OCI-LY7 (cell line): ENCODE results near the gene SPDYE6. TPM values are rescaled to one million over a fixed set of nuclear protein-coding genes. Genes with fewer than 3 reads are reported as not detected.
"Not testable (repeated sequence)": the region's sequence is repeated elsewhere in the genome, so short reads cannot be mapped to it uniquely, and the experiment has no call there.

Experiments used
- BruUV-seq: library from RNA; stranded (reverse); fragments of 400-500 nt; replicated peaks from 2 replicates; lab custom pipeline; 2021; lab: Mats Ljungman, UMichigan
- CTCF ChIA-PET: fragments of 300-600 bp; sonication (Branson Sonifier 250); formaldehyde crosslinking; loops from one replicate; lab custom pipeline; 2022; ENCODE audit warnings: antibody characterized with exemption; ENCODE audit not compliant: unreplicated experiment; lab: Charles Lee
- POLR2A ChIA-PET: fragments of 300-600 bp; sonication (Branson Sonifier 250); formaldehyde crosslinking; loops from one replicate; lab custom pipeline; 2022; ENCODE audit warnings: antibody characterized with exemption; lab: Charles Lee
- DNase-seq: peaks from one replicate; pipeline ENCODE4 v3.0.0-alpha.2; 2015; ENCODE audit warnings: low spot score
- H2AFZ ChIP-seq: fragments of 200-600 bp; sonication (generic), shearing (Covaris generic); 2 replicates; pipeline ENCODE4 v1.6.1; 2014; ENCODE audit warnings: mild to moderate bottlenecking, antibody characterized with exemption, low read length, moderate library complexity
- H3K27ac ChIP-seq: fragments of 200-600 bp; sonication (generic); 2 replicates; pipeline ENCODE4 v1.5.1; 2014; ENCODE audit warnings: mixed run types, low read depth, mild to moderate bottlenecking, moderate library complexity, low read length, inconsistent platforms; ENCODE audit not compliant: poor library complexity, severe bottlenecking
- H3K36me3 ChIP-seq: fragments of 200-600 bp; sonication (generic); 2 replicates; pipeline ENCODE4 v1.6.1; 2014; ENCODE audit warnings: mild to moderate bottlenecking, antibody characterized with exemption, low read length, moderate library complexity, mixed read lengths; ENCODE audit not compliant: insufficient read depth
- H3K4me1 ChIP-seq: fragments of 200-600 bp; sonication (generic); 2 replicates; pipeline ENCODE4 v1.5.1; 2014; ENCODE audit warnings: mild to moderate bottlenecking, low read length; ENCODE audit not compliant: insufficient read depth, poor library complexity, severe bottlenecking
- H3K4me2 ChIP-seq: fragments of 200-600 bp; sonication (generic); 2 replicates; pipeline ENCODE4 v1.6.1; 2014; ENCODE audit warnings: mild to moderate bottlenecking, low read length
- H3K4me3 ChIP-seq: fragments of 200-600 bp; sonication (generic); 2 replicates; pipeline ENCODE4 v1.5.1; 2014; ENCODE audit warnings: mild to moderate bottlenecking, low read depth, low read length; ENCODE audit not compliant: poor library complexity, severe bottlenecking
- H3K79me2 ChIP-seq: fragments of 200-600 bp; sonication (generic); 2 replicates; pipeline ENCODE4 v1.6.1; 2016; ENCODE audit warnings: low read depth, mild to moderate bottlenecking, low read length, moderate library complexity, mixed read lengths; ENCODE audit not compliant: insufficient read depth
- H3K9me2 ChIP-seq: fragments of 200-600 bp; sonication (generic); 2 replicates; pipeline ENCODE4 v1.6.1; 2016; ENCODE audit warnings: mild to moderate bottlenecking, low read length, mixed read lengths; ENCODE audit not compliant: insufficient read depth
- H3K9me3 ChIP-seq: fragments of 200-600 bp; sonication (generic); 2 replicates; pipeline ENCODE4 v1.6.1; 2014; ENCODE audit warnings: mild to moderate bottlenecking, mixed run types, low read length, mixed read lengths
- H4K20me1 ChIP-seq: fragments of 200-600 bp; sonication (generic); 2 replicates; pipeline ENCODE4 v1.6.1; 2014; ENCODE audit warnings: mild to moderate bottlenecking, antibody characterized with exemption, low read length, moderate library complexity, mixed read lengths; ENCODE audit not compliant: insufficient read depth
- CTCF ChIP-seq: fragments of 200-600 bp; sonication (generic); conservative IDR thresholded peaks from 2 replicates; pipeline ENCODE4 v1.5.1; 2014; ENCODE audit warnings: mild to moderate bottlenecking, antibody characterized with exemption, low read length, moderate library complexity, mixed read lengths
- EZH2phosphoT487 ChIP-seq: fragments of 200-600 bp; sonication (generic); IDR thresholded peaks from 2 replicates; pipeline ENCODE4 v1.6.1; 2018; ENCODE audit warnings: low read depth, borderline replicate concordance, mild to moderate bottlenecking, mixed run types, antibody characterized with exemption, low read length, moderate library complexity, mixed read lengths
- intact Hi-C: fragments of 100-400 bp; cut with micrococcal nuclease; formaldehyde crosslinking; loops from one replicate; pipeline ENCODE4 v1.10.0; 2022; ENCODE audit not compliant: unreplicated experiment
- total RNA-seq, 2 experiments: library from RNA; depleted of rRNA in 1 of 2; stranded (reverse); fragments of >200 nt in 1 of 2; shearing (Covaris generic) in 1 of 2; gene quantifications; 2 replicates each; pipeline ENCODE4 v1.2.3, GENCODE V29; 2014 to 2022

Gene SPDYE6
- total RNA-seq, 2 experiments from 2014 or later: not detected

GRCh38 chr7:102326157-102326889 is 29.9 kb downstream of the SPDYE6 start:
- Histone ChIP-seq H4K20me1 (no peaks in the 10 kb centered on the region), H3K4me2 (peak overlapping the region; percentile 38; the same call in 1 of the 2 replicates), H3K79me2 (no peaks in the 10 kb centered on the region), H3K4me3 (no peak overlapping the region), H2AFZ (no peak overlapping the region), H3K9me3 (no peaks in the 10 kb centered on the region), H3K4me1 (peaks cover 33% of the 10 kb centered on the region), H3K36me3 (peaks cover 30% of the 10 kb centered on the region), H3K27ac (no peak overlapping the region), H3K9me2 (no peaks in the 10 kb centered on the region)
- ChIA-PET POLR2A (no interaction called here), CTCF (no interaction called here)
- intact Hi-C loops: no loop called here
- DNase-seq: no peak
- BruUV-seq: no TSS peak
- peak; percentile 26; the same call in 1 of the 2 replicates for TF ChIP-seq CTCF
- TF ChIP-seq EZH2phosphoT487: no peak

GRCh38 chr7:102325106-102325505 is 31.1 kb downstream of the SPDYE6 start:
- POLR2A ChIA-PET: interaction anchor here (0.6 kb wide), 1 partner anchor 32 kb away, joined by 3 read pairs; no protein-coding TSS in a partner anchor
- peaks cover 22% of the 10 kb centered on the region for H3K4me1 ChIP-seq
- H3K27ac ChIP-seq: not testable (repeated sequence)

GRCh38 chr7:102323914-102324195 is 32.4 kb downstream of the SPDYE6 start:
- H3K36me3 ChIP-seq: peaks cover 53% of the 10 kb centered on the region
- H3K4me3 ChIP-seq: no peak overlapping the region
- no peaks in the 10 kb centered on the region for H3K79me2 ChIP-seq
- intact Hi-C loops: loop anchor here (5.0 kb wide), 2 partner anchors 37 to 63 kb away; partner anchors contain the start of gene SH2B2
- no TSS peak for BruUV-seq
- ChIA-PET POLR2A (no interaction called here), CTCF (no interaction called here)
- no peaks in the 10 kb centered on the region for H3K9me3 ChIP-seq
- no peak overlapping the region for H3K4me2 ChIP-seq
- no peak overlapping the region for H2AFZ ChIP-seq
- H3K4me1 ChIP-seq: peaks cover 16% of the 10 kb centered on the region
- H4K20me1 ChIP-seq: no peaks in the 10 kb centered on the region
- TF ChIP-seq EZH2phosphoT487 (no peak), CTCF (no peak)
- no peak for DNase-seq
- H3K9me2 ChIP-seq: no peaks in the 10 kb centered on the region
- no peak overlapping the region for H3K27ac ChIP-seq

More at GRCh38 chr7:102325106-102325505, 31.1 kb downstream of the SPDYE6 start:
- H3K9me2 ChIP-seq, H3K4me2 ChIP-seq, intact Hi-C loops, H3K4me3 ChIP-seq, H4K20me1 ChIP-seq, H3K79me2 ChIP-seq, H2AFZ ChIP-seq, CTCF ChIA-PET, BruUV-seq, DNase-seq, H3K9me3 ChIP-seq: not testable (repeated sequence)
- H3K36me3 ChIP-seq: peaks cover 40% of the 10 kb centered on the region
